HepG2 (cell line): Measurements from ENCODE around the gene MCOLN1. TPM values are rescaled to one million over a fixed set of nuclear protein-coding genes. Genes with fewer than 3 reads are reported as not detected.

Source experiments
- CCAR2 ChIP-seq: fragments of 200-400 bp; formaldehyde crosslinking; optimal IDR thresholded peaks from 2 replicates; pipeline ENCODE3; 2018; ENCODE audit warnings: low read depth, mild to moderate bottlenecking, low read length, moderate library complexity
- CHD4 ChIP-seq: fragments of 200-600 bp; sonication (generic); IDR thresholded peaks from 2 replicates; pipeline ENCODE4 v1.7.0; 2017; ENCODE audit warnings: mild to moderate bottlenecking, low read length, borderline replicate concordance
- DNMT1 ChIP-seq: sonication (generic); formaldehyde crosslinking; IDR thresholded peaks from 2 replicates; pipeline ENCODE4 v1.5.1; 2020; ENCODE audit warnings: mild to moderate bottlenecking, missing genetic modification reagents
- HMGXB4 ChIP-seq, 2 experiments: sonication (generic) in 1 of 2; formaldehyde crosslinking in 1 of 2; IDR thresholded peaks; 2 replicates each; pipeline versions ENCODE4 v1.4.0 to v1.6.1; 2018 to 2020; ENCODE audit warnings: missing genetic modification reagents in 2 of 2, borderline replicate concordance in 1 of 2, low read depth in 1 of 2, mild to moderate bottlenecking in 1 of 2, missing biosample characterization in 1 of 2
- JARID2 ChIP-seq: sonication (generic); formaldehyde crosslinking; IDR thresholded peaks from 2 replicates; pipeline ENCODE4 v1.8.1; 2023; ENCODE audit warnings: missing genetic modification reagents, inconsistent platforms; ENCODE audit not compliant: insufficient replicate concordance
- JUN ChIP-seq: sonication (generic); formaldehyde crosslinking; IDR thresholded peaks from 2 replicates; pipeline ENCODE4 v1.4.0; 2020; ENCODE audit warnings: mild to moderate bottlenecking, missing genetic modification reagents
- MXD4 ChIP-seq: IDR thresholded peaks from 2 replicates; pipeline ENCODE4 v1.6.1; 2016; ENCODE audit warnings: mild to moderate bottlenecking, missing biosample characterization, missing genetic modification reagents
- NR2F1 ChIP-seq, 2 experiments: fragments of 450-650 bp in 1 of 2; formaldehyde crosslinking in 1 of 2; IDR thresholded peaks; 2 replicates each; pipeline versions ENCODE4 v1.5.0 to v1.6.1; 2016 to 2020; ENCODE audit warnings: mild to moderate bottlenecking in 1 of 2, missing compliant biosample characterization in 1 of 2, missing genetic modification reagents in 1 of 2, moderate library complexity in 1 of 2
- RNF2 ChIP-seq: fragments of 450-650 bp; conservative IDR thresholded peaks from 2 replicates; pipeline ENCODE4 v1.6.1; 2016; ENCODE audit warnings: low read depth
- SIN3B ChIP-seq: fragments of 150-350 bp; IDR thresholded peaks from 2 replicates; pipeline ENCODE4 v1.6.1; 2014; ENCODE audit warnings: low read length
- SIX4 ChIP-seq: sonication (generic); formaldehyde crosslinking; IDR thresholded peaks from 2 replicates; pipeline ENCODE4 v1.4.0; 2020; ENCODE audit warnings: missing genetic modification reagents
- SKIL ChIP-seq: sonication (generic); formaldehyde crosslinking; IDR thresholded peaks from 2 replicates; pipeline ENCODE4 v1.8.0; 2022; ENCODE audit warnings: missing genetic modification reagents, mild to moderate bottlenecking, moderate library complexity, borderline replicate concordance
- ZHX1 ChIP-seq: sonication (generic); formaldehyde crosslinking; IDR thresholded peaks from 2 replicates; pipeline ENCODE4 v1.8.1; 2022; ENCODE audit warnings: low read depth, mild to moderate bottlenecking, missing genetic modification reagents
- ZMAT3 ChIP-seq: sonication (generic); formaldehyde crosslinking; conservative IDR thresholded peaks from 2 replicates; pipeline ENCODE4 v1.7.0; 2021; ENCODE audit warnings: missing genetic modification reagents
- ZNF101 ChIP-seq: sonication (generic); formaldehyde crosslinking; IDR thresholded peaks from 2 replicates; pipeline ENCODE4 v1.4.0; 2020; ENCODE audit warnings: mild to moderate bottlenecking, low read depth, missing genetic modification reagents, borderline replicate concordance
- ZNF20 ChIP-seq: sonication (generic); formaldehyde crosslinking; IDR thresholded peaks from 2 replicates; pipeline ENCODE4 v1.4.0; 2020; ENCODE audit warnings: mild to moderate bottlenecking, moderate library complexity, missing genetic modification reagents
- ZNF30 ChIP-seq: sonication (generic); formaldehyde crosslinking; IDR thresholded peaks from 2 replicates; pipeline ENCODE4 v1.5.0; 2020; ENCODE audit warnings: mild to moderate bottlenecking, missing genetic modification reagents
- ZNF552 ChIP-seq: sonication (generic); formaldehyde crosslinking; IDR thresholded peaks from 2 replicates; pipeline ENCODE4 v1.9.0; 2022; ENCODE audit warnings: missing genetic modification reagents, mild to moderate bottlenecking, borderline replicate concordance
- ZNF567 ChIP-seq: sonication (generic); formaldehyde crosslinking; IDR thresholded peaks from 2 replicates; pipeline ENCODE4 v1.8.1; 2023; ENCODE audit warnings: mild to moderate bottlenecking, missing genetic modification reagents, borderline replicate concordance
- ZSCAN9 ChIP-seq: IDR thresholded peaks from 2 replicates; pipeline ENCODE4 v1.6.1; 2016; ENCODE audit warnings: borderline replicate concordance
- polyA plus RNA-seq, 8 experiments: library from polyadenylated mRNA; depleted of rRNA in 3 of 8; stranded (reverse) in 7 of 8; unstranded in 1 of 8; fragments of >200 nt; fragmentation: Illumina TruSeq in 4 of 8; extraction: Trizol in 4 of 8; gene quantifications; 2 replicates each; pipeline versions ENCODE4 v1.2.1 to v1.2.3, GENCODE V29; 2011 to 2016; ENCODE audit warnings: low read depth in 4 of 8, missing spikeins in 1 of 8, mixed read lengths in 1 of 8; ENCODE audit not compliant: insufficient read depth in 1 of 8
- total RNA-seq, 5 experiments: library from RNA; depleted of rRNA; stranded (reverse); fragments of >200 nt; fragmentation: Illumina TruSeq; extraction: Trizol; gene quantifications; 2 replicates each; pipeline ENCODE4 v1.2.3, GENCODE V29; 2016; ENCODE audit warnings: low read depth in 1 of 5

The MCOLN1 gene
- total and polyA plus RNA-seq, 2 of the 13 experiments (the other 11 are each of a cell fraction or from before 2014, with no cell fraction given): 3.4 to 15.7 TPM

- TF ChIP-seq MXD4 (CRISPR knock-in tag) (peak; percentile 86), ZMAT3 (CRISPR knock-in tag) (0 out of 2 replicates have a peak, but pooled peaks have one; percentile 40), SKIL (CRISPR knock-in tag) (no peak; the same call in 1 of the 2 replicates), ZNF567 (CRISPR knock-in tag) (0 out of 2 replicates have a peak, but pooled peaks have one; percentile 41), ZNF30 (CRISPR knock-in tag) (0 out of 2 replicates have a peak, but pooled peaks have one; percentile 15), ZNF20 (CRISPR knock-in tag) (no peak), SIN3B (no peak; the same call in 1 of the 2 replicates), NR2F1 (CRISPR knock-in tag; IDR thresholded peaks at IDR 0.05) (no peak), JUN (CRISPR knock-in tag) (0 out of 2 replicates have a peak, but pooled peaks have one; percentile 64), ZNF101 (CRISPR knock-in tag) (no peak), SIX4 (CRISPR knock-in tag) (peak; percentile 23; the same call in 1 of the 2 replicates), ZHX1 (CRISPR knock-in tag) (no peak), CHD4 (0 out of 2 replicates have a peak, but pooled peaks have one; percentile 50), ZSCAN9 (CRISPR knock-in tag) (no peak), ZNF552 (no peak), RNF2 (no peak), CCAR2 (no peak), DNMT1 (CRISPR knock-in tag) (peak; percentile 77; the same call in 1 of the 2 replicates), JARID2 (CRISPR knock-in tag) (peak; percentile 57), HMGXB4 (CRISPR knock-in tag; IDR thresholded peaks at IDR 0.05; ENCODE audit: borderline replicate concordance in 1 of 2, low read depth in 1 of 2) (peak in 1 of 2 experiments; percentile 74; a peak in 2 of 4 replicates)
These were observed 12.9 kb downstream of the MCOLN1 start, which contains the start of gene PNPLA6 (continued) for GRCh38 chr19:7535047-7535997.
